HL-60/S4 treated with retinoic acid at 250 ng/mL for 4 days and 3 days (cell line): Measurements from ENCODE around the gene GPR101.
"Not testable (repeated sequence)": the region's sequence is repeated elsewhere in the genome, so short reads cannot be mapped to it uniquely, and the experiment has no call there.

Experiments used
- in situ Hi-C: fragments of 300-500 bp; cut with MboI; formaldehyde crosslinking; loops from 2 replicates; pipeline ENCODE4 v1.7.0; 2022; ENCODE audit warnings: low sequenced_read_pairs

Gene GPR101

DNA sequence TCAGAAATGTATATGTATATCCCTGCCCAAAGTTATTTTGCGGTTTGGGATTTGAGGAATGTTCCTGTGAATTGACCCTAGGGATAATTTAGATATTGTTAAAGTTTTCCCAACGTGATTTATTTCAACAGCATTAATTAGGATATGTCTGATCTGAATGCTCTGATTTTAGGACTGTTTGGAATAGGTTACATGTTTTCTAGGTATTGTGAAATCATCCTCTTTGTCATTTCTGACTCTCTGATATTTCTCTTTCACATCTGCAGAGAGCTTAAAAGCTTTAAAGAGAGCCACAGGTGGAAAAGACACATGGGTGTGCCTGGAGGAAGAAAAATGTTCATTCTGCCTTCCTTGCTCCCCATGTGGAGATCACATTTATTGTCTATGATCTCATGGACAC, 5.1 kb downstream of the GPR101 start:
- in situ Hi-C loops = no loop called here

DNA sequence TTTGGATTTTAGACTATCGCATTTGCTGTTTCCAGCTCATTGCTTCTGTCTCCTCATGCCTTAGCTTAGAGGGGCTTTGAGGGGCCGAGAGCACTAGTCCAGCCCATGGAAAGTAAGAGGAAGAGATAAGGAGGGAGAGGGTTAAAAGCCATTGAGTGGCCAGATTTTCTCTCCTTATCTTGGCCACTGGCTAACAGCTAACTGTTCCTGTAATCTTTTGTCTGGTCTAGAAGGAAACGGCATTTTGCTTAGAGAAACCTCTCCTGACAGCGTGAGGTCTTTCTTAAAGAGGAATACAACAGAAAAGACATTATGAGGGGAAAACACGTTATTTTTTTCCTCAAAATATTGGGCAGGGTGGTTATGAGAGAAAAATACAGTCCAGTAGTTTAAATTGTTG, 7.9 kb downstream of the GPR101 start:
- in situ Hi-C loops = no loop called here

DNA sequence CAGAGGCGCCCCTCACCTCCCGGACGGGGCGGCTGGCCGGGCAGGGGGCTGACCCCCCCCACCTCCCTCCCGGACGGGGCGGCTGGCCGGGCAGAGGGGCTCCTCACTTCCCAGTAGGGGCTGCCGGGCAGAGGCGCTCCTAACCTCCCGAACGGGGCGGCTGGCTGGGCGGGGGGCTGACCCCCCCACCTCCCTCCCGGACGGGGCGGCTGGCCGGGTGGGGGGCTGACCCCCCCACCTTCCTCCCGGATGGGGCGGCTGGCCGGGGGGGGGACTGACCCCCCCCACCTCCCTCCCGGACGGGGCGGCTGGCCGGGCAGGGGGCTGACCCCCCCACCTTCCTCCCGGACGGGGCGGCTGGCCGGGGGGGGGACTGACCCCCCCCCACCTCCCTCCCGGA, 33.6 kb downstream of the GPR101 start:
- in situ Hi-C loops = not testable (repeated sequence)

GRCh38 chrX:136999024-136999423, 34.8 kb downstream of the GPR101 start:
- in situ Hi-C loops = no loop called here
